Fibroblast of skin of left quadriceps (primary cell): ENCODE measurements around the gene DDT.
"Not testable (repeated sequence)": the region's sequence is repeated elsewhere in the genome, so short reads cannot be mapped to it uniquely, and the experiment has no call there.

Source experiments
- DNase-seq, 2 experiments: peaks; one replicate each; pipeline ENCODE4 v3.0.0-alpha.2; 2013; ENCODE audit warnings: low read depth in 2 of 2

Gene DDT

DNA sequence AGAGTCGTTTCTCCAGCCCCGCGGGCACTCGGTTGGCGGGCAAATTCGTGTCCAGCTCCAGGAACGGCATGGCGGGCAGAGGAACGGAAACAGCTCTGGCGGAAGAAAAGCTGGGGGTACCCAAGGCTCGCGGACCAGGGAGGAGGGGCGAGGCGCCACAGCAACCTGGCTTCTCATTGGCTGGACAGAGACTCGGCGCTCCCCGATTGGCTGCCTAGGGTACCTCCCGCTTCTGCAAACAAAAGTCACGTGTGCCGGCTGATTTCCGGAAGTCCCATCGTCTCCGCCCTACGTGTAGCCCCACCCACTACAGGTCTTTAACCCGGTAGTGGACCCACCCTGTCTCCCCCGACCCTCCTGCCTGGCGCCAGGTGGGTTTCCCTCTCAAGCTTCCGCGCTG, at the start of gene DDT:
TSS of gene DDT (minus strand) at position 97 of the 400 bp plus-strand sequence. CDS start at position 70, 27 bp downstream.
- not testable (repeated sequence) for DNase-seq

DNA sequence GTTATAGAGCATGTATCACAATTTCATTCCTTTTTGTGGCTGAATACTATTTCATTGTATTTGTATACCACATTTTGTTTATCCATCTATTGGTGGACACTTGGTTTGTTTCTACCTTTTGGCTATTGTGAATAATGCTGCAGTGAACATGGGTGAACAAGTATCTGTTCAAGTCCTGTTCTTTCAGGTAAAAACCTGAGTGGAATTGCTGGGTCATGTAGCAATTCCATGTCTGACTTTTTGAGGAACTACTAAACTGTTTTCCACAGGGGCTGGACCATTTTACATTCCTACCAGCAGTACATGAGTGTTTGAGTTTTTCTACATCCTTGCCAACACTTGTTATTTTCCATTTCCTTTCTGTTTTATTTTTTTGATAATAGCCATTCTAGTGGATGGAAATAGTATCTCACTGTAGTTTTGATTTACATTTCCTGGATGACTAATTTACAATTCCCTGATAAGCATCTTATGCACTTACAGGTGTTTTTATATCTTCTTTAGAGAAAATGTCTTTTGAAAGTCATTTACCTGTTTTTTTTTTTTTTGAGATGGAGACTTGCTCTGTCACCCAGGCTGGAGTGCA, 49.1 kb upstream of the DDT start:
- DNase-seq: no peak

GRCh38 chr22:24021304-24021703, 47.1 kb upstream of the DDT start:
- no peak for DNase-seq

GRCh38 chr22:24016156-24016555, 41.9 kb upstream of the DDT start:
- DNase-seq: no peak

- no peak for DNase-seq
These were observed 37.5 kb upstream of the DDT start for GRCh38 chr22:24011735-24012068.

DNA sequence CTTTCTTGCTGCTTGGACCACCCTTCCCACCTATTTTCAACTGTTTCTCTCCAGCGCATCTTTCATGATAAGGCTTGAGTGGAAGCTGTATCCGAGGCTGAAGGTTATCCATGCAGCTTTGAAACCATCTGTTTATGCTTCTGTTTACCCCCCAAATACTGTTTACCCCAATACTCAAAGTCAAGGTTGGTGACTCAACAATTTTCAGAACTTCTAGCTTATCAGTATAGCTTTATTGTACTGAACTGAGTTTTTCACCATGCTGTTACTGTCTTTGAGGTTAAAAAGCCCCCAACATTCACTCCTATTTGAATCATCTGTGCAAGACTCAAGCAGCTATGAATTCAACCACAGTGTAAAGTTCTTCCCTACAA, 35.8 kb upstream of the DDT start:
- DNase-seq: no peak

- DNase-seq: no peak
These were observed 35.2 kb upstream of the DDT start for GRCh38 chr22:24009227-24010017.

DNA sequence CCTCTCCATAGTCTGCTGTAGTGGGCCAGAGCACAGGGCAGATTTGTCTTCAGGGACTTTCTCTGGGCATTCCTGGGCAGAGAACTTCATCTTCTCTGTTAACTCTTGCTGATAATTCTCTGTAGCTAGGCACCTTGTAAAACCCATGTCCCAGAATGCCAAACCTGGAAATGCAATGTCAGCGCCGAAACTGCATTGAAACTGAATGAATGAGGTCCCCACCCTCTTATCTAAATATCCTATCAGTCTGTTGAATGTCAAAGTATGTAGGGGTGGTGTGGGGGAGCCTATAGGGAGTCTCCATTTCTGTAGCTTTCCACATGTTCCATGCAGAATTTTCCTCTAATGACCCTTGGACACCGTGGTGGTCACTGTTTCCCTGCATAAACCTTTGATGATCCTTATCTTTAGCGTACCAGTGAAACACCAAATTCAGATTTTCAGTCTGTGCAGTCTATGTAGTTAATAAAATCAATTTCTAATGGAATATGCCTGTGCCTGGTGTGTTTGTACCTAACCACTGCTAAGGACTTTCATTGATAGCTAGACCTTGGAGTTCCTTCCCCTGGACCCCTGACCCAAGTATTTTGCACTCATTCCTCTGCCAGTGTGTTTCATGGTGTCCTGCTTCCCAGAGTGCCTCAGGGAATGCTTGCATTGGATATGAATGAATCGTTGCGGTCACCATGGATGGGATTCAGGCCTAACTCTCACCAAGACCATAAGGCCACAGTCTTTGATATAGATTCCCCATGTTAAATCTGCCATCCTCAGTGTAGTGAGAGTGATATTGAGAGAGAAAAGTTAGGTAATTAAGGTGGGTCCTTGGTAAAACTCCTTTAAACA, 34.4 kb upstream of the DDT start:
- DNase-seq: no peak

DNA sequence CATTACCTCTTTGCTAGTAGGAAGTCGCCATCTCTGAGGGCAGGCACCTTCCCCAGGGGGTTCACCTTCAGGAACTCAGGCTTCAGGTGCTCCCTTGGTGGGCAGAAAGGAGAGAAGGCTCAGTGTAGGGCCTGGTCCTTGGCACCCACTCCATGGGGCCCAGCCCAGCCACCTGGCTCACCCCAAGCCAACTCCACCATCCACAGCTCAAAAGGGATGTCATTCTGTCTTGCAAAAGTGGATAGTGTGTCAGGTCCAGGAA, 33.7 kb upstream of the DDT start:
- DNase-seq: no peak

GRCh38 chr22:24007253-24008021, 33.2 kb upstream of the DDT start:
- no peak for DNase-seq

DNA sequence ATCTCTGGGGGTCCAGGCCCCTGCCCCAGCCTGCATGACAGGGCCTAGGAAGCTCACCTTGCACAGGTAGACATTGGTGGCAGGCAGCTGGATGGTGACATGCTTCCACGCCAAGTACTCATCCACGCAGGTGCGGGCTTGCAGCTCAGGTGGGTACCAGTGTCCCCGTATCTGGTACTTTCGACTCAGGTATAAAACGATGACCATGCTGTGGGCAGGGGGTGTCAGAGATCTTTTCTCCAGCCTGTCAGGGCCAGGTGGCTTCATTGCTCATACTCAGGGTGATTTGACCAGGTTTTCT, 32.6 kb upstream of the DDT start:
- DNase-seq: no peak

DNA sequence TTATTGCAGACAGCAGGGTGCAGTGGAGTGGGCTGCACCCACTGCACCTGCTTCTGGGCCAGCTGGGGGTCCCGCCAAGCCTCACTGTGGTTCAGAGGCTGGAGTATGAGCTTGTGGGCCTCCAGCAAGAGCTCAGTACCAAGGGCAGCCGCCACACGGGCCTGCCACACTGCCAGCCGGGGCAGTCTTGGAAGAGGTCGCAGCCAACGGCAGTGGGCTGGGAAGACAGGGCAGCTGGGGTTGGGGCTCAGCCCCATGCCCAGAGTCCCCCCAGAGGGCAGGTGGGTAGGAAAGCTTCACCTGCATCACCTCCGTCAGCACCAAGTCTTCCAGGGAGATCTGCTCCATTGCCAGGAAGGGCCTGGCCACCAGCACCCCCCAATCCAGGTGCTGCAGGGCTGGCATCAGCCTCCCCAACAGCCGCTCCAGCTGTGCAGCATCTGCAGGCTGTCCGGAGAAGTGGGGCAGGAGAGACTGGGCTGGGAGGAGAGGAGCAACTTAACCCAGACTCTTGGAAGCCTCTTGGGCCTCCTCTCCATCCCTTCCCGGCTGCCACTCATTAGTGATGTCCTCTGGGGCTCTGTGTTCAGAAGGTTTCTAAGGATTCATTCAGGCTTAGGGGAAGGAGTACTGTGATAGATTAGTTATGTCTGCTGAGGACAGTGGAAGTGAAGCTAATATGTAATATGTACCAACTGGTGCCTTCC, 32.1 kb upstream of the DDT start:
- DNase-seq: no peak

DNA sequence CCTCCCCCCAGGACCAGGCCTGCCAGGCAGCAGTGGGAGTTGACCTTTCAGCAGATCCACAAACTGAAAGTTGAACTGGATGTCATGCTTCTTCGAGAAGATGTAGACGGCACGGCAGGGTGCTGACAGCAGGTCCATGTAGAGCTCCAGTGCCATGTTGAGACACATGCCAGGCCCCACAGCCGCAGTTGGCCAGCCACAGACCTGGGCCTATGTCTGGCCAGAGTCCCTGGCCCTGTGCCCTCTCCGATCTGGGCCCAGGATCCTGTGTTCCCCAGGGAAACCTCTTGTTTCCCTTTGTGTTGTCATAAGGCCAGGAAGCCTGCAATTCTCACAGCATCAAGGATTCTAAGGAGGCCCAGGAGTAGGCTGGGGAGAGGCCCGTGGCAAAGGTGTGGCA, 31.0 kb upstream of the DDT start, which contains the start of gene GSTT4:
TSS of gene GSTT4 (minus strand) at position 253 of the 400 bp plus-strand sequence. CDS start at position 156, 97 bp downstream.
- DNase-seq: no peak

DNA sequence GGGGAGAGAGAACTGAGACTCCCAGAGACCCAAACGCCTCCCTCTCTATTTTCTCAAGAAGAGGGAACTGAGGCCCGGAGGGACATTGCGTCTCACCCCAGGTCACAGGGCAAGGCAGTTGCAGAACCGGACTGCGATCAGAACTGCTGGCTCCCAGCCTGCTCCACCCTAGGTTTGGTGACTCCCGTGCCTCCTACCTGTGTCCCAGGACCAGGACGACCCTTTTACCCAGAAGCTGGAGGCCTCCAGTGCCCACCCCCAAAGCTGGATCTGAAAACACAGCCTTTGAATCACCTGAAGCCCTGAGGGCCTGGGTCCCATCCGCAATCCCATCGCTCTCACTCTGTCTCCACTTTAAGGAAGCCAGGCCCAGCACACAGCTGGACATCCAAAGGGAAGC, 29.6 kb upstream of the DDT start:
- DNase-seq: no peak

- DNase-seq: no peak
These were observed 28.6 kb upstream of the DDT start for GRCh38 chr22:24002851-24003250.

DNA sequence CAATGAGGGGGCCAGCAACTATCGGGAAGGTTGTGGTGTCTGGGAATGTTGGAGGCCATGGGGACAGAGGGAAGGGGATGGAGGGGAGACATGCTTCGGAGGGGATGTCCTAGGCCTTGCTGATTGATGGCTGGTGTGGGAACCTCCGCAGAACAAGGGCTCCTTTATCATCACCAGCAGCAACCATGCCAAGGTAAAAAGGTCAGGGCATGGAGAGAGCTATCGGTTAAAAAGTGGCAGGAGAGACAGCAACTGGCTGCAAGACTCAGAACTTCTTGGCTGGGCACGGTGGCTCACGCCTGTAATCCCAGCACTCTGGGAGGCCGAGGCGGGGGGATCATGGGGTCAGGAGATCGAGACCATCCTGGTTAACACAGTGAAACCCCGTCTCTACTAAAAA, 28.0 kb upstream of the DDT start:
- DNase-seq: no peak

DNA sequence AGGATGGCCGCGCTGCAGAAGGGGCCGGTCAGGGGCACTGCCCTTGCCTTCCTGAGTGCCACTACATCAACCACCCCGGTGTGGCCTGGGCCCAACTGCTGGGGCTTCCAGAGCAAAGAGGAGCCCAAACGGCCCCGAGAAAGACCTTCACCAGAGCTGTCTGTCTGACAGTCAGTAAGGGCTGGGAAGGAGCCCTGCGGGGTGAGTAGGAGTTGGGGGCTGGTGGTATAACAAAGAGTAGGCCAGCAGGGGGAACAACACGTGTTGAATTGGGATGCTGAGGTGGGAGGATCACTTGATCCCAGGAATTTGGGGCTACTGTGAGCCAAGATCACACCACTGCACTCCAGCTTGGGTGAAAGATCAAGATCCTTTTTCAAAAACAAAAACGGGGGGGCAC, 27.1 kb upstream of the DDT start:
- no peak for DNase-seq

GRCh38 chr22:23999779-24000178, 25.5 kb upstream of the DDT start:
- not testable (repeated sequence) for DNase-seq

DNA sequence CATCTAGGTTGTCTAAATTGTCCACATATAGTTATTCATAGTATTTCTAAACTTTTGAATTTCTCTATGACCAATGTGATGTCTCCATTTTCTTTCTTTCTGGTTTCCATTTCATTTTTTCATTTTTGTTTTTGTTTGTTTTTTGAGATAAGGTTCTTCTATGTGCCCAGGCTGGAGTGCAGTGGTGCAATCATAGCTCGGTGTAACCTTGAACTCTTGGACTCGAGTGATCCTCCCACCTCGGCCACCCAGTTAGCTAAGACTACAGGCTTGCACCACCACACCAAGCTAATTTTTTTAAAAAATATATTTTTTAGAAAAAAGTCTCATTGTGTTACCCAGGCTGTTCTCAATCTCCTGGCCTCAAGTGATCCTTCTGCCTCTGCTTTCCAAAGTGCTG, 22.9 kb upstream of the DDT start:
- DNase-seq: no peak

GRCh38 chr22:23993581-23994177, 19.4 kb upstream of the DDT start:
- DNase-seq: not testable (repeated sequence)

DNA sequence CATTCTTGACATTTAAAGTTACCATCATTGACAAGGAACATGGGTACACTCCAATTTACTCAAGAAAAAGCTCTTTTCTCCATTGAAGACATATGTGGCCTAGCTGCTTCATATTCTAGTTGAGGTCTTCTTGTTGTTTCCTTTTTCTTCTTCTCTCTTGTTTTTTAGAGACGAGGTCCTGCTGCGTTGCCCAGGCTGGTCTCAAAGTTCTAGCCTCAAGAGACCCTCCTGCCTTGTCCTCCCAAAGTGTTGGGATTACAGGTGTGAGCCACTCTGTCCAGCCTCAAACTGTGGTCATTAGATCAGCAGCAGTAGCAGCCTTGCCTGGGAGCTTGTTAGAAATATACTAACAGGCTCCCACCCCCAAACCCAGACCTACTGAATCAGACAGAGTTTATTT, 18.8 kb upstream of the DDT start:
- not testable (repeated sequence) for DNase-seq
